Thoracic aorta endothelial cell (primary cell): ENCODE results near the gene METTL9. TPM values are rescaled to one million over a fixed set of nuclear protein-coding genes. Genes with fewer than 3 reads are reported as not detected.

ENCODE experiments used
- small RNA-seq: library from RNA; depleted of rRNA; stranded (forward); fragments of <200 nt; gene quantifications from one replicate; pipeline ENCODE3, GENCODE V24; 2012
- total RNA-seq: library from RNA; depleted of rRNA; stranded (reverse); fragments of >200 nt; gene quantifications from 2 replicates; pipeline ENCODE4 v1.2.3, GENCODE V29; 2012

METTL9 gene
- 217 and 230 TPM in 2 replicates for total RNA-seq

GRCh38 chr16:21599122-21600030 lies at the start of gene METTL9:
TSS of gene METTL9 (plus strand) at chr16:21599577. CDS start at chr16:21599734, 157 bp downstream.

GRCh38 chr16:21652453-21652852 lies 53.1 kb downstream of the METTL9 start, which contains the start of gene IGSF6:
TSS of gene IGSF6 (minus strand) at chr16:21652608. CDS start at chr16:21652598, 10 bp downstream.

GRCh38 chr16:21663889-21664647 lies 64.7 kb downstream of the METTL9 start, which contains the start of gene OTOA:
TSS of gene OTOA (plus strand) at chr16:21663968. CDS start at chr16:21678515, 14,547 bp downstream.

Small RNA genes within 50 kb of the gene (small RNA-seq; reads per million reads assigned to genes)
- gene RF00478: not detected
- 2.4 reads per million, percentile 56 among the genes with 10 or more reads in this experiment for gene RNU6-1005P
- not detected for gene RNU6-196P

Other genes starting within 250 kb of the METTL9 start
- gene IGSF6, start 53.0 kb downstream of the METTL9 start, total RNA-seq: not detected in 2 replicates
- 0.07 TPM in 1 of 2 replicates, not detected in the other for gene OTOA, start 64.4 kb downstream of the METTL9 start, total RNA-seq